NCI-H128 (cell line): ENCODE data around the gene CDC14B.

ENCODE experiments used
- DNase-seq: peaks from one replicate; lab custom pipeline; 2025; ENCODE audit not compliant: unreplicated experiment; lab: John Stamatoyannopoulos, UW

Gene CDC14B

GRCh38 chr9:96486386-96487028 is 133.1 kb downstream of the CDC14B start:
- DNase-seq: no peak

- no peak for DNase-seq
Measured at GRCh38 chr9:96485280-96485679, 134.4 kb downstream of the CDC14B start.

GRCh38 chr9:96484521-96484931 is 135.1 kb downstream of the CDC14B start:
- no peak for DNase-seq

GRCh38 chr9:96483733-96484390 is 135.8 kb downstream of the CDC14B start:
- no peak for DNase-seq

- no peak for DNase-seq
Measured at GRCh38 chr9:96483197-96483596, 136.4 kb downstream of the CDC14B start.

GRCh38 chr9:96482476-96482875 is 137.2 kb downstream of the CDC14B start:
- no peak for DNase-seq

- DNase-seq: no peak
Measured at GRCh38 chr9:96480736-96481135, 138.9 kb downstream of the CDC14B start.

GRCh38 chr9:96478829-96479371 is 140.7 kb downstream of the CDC14B start:
- DNase-seq: no peak

GRCh38 chr9:96476591-96476990 is 143.1 kb downstream of the CDC14B start:
- DNase-seq: no peak

GRCh38 chr9:96476013-96476412 is 143.6 kb downstream of the CDC14B start:
- DNase-seq: no peak

GRCh38 chr9:96467784-96468183 is 151.9 kb downstream of the CDC14B start:
- DNase-seq: no peak

- no peak for DNase-seq
Measured at GRCh38 chr9:96464426-96464825, 155.2 kb downstream of the CDC14B start.

GRCh38 chr9:96462541-96462940 is 157.1 kb downstream of the CDC14B start:
- DNase-seq: no peak

- no peak for DNase-seq
Measured at GRCh38 chr9:96461336-96461735, 158.3 kb downstream of the CDC14B start.

- no peak for DNase-seq
Measured at GRCh38 chr9:96460882-96461281, 158.8 kb downstream of the CDC14B start.

GRCh38 chr9:96460470-96460869 is 159.2 kb downstream of the CDC14B start:
- DNase-seq: no peak

- DNase-seq: no peak
Measured at GRCh38 chr9:96459268-96460007, 160.2 kb downstream of the CDC14B start.

GRCh38 chr9:96458226-96458625 is 161.4 kb downstream of the CDC14B start:
- DNase-seq: no peak

GRCh38 chr9:96457266-96457665 is 162.4 kb downstream of the CDC14B start:
- DNase-seq: no peak

GRCh38 chr9:96453625-96454024 is 166.0 kb downstream of the CDC14B start:
- DNase-seq: no peak

GRCh38 chr9:96450613-96451528 is 168.8 kb downstream of the CDC14B start:
- no peak for DNase-seq
